GM10266 (cell line): ENCODE data around the gene ELMO3.

Experiments used
- DNase-seq: peaks from one replicate; pipeline ENCODE4 v3.0.0; 2012; ENCODE audit errors: extremely low spot score
- CTCF ChIP-seq: IDR thresholded peaks from 2 replicates; pipeline ENCODE4 v1.5.1; 2012; ENCODE audit warnings: mild to moderate bottlenecking, low read depth; ENCODE audit not compliant: control insufficient read depth, insufficient read depth; ENCODE audit errors: missing control alignments

ELMO3 gene

DNA sequence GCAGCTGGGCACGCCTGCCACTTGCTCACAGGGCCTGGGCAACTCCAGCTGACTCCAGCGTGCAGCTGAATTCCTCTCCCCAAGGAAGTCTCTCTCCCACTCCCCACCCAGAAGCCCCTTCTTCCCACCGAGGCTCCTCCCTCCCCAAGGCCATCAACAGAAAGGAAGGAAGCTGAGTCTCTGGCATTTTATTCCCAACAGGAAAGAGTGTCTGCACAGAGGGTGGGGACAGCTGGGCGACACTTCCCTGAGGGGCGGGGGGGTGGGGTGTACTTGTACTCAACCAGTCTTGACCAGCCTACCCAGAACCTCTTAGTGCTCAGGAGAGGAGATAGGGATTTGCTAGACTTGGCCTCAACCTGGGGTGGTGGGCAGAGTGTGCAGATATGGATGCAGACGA is 8.9 kb upstream of the ELMO3 start, which contains the start of gene EXOC3L1:
TSS of gene EXOC3L1 (minus strand) at position 96 of the 400 bp plus-strand sequence. CDS start 460 bp downstream, outside the sequence.
- DNase-seq, result no peak
- no peak for TF ChIP-seq CTCF

GRCh38 chr16:67190448-67191399 is 8.2 kb upstream of the ELMO3 start:
- no peak for DNase-seq
- TF ChIP-seq CTCF, result no peak

GRCh38 chr16:67191411-67191994 is 7.4 kb upstream of the ELMO3 start:
- peak; percentile 22 for DNase-seq
- TF ChIP-seq CTCF, result no peak

DNA sequence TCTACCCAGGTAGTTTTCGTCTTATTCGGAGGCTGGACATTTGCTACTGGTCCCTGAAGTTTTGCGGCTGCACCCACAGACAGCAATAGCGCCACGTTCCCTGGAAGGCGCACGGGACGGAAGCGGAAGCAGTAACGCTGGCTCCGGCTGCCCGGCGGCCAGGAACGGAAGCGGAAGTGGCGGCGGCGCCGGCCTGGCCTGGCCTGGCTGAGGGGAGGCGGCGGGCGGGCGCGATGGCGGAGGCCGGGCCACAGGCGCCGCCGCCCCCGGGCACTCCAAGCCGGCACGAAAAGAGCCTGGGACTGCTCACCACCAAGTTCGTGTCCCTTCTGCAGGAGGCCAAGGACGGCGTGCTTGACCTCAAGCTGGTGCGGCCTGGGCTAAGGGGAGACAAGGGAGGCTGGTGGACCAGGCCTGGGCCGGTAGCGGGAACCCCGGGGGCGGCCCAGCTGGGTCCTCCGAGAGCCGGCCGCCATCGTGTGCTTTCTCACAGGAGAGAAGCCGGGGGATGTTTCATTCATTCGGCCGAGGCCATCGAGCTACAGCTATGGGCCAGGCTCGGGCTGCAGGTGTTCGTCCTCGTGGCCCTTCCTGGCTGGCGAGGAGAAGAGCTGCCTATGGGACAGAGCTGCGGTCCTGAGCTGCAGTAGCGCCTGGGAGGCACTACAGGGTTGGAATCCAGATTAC is 6.8 kb upstream of the ELMO3 start, which contains the start of gene E2F4:
TSS of gene E2F4 (plus strand) at position 161 of the 687 bp plus-strand sequence. CDS start at position 234, 73 bp downstream.
- no peak for TF ChIP-seq CTCF
- DNase-seq, result peak; percentile 97

DNA sequence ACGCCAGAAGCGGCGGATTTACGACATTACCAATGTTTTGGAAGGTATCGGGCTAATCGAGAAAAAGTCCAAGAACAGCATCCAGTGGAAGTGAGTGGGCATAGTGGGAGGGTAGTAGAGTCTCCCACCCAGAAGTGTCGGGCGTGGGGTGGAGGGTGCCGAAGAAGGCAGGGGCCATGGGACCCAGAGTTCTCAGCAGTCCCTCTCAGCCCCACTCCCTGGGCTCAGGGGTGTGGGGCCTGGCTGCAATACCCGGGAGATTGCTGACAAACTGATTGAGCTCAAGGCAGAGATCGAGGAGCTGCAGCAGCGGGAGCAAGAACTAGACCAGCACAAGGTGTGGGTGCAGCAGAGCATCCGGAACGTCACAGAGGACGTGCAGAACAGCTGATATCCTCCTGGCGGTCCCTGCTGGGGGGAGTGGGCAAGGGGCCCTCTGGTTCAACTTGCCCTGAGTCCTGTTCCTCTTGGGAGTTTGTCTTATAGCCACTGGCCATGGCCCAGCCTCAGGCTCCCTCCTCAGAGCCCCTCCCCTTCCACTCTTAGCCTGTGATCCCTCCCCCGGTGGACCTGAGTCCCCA is 6.1 kb upstream of the ELMO3 start:
- DNase-seq, result peak; percentile 46
- TF ChIP-seq CTCF, result no peak

DNA sequence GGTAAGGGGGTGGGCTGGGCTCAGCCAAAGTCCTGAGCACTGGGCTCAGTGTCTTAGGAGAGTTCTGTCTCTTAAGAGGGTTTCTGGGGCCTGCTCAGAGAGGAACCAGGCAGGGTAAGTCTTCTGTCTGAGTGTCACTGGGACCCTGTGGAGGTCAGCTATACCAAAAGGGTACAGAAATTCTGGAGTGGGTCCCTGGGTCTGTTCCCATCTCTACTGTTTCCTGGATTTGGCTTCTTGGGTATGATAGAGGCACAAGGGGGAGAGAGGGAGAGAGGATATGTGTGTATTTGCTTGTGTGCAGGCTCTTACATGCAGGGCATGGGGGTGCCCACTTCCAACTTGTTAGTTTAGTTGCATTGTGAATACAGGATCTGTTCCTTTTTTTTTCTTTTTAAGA is 5.4 kb upstream of the ELMO3 start:
- peak; percentile 22 for DNase-seq
- no peak for TF ChIP-seq CTCF
